ENCODE data around the gene ZNF630. TPM values are rescaled to one million over a fixed set of nuclear protein-coding genes. Genes with fewer than 3 reads are reported as not detected.
"Not testable (repeated sequence)": the region's sequence is repeated elsewhere in the genome, so short reads cannot be mapped to it uniquely, and the experiment has no call there.

ZNF630 gene
- under 1 TPM; 0.34 to 0.99 (median 0.68) TPM for total RNA-seq
- polyA plus RNA-seq: under 1 TPM; 0.26 to 0.38 (median 0.32) TPM
- long read RNA-seq, donor 1, partial matches to known transcripts: 0 of 1 reads
- long read RNA-seq, donor 1, other reads (novel, unspliced or antisense): 0 of 1 reads
- long read RNA-seq, donor 2, partial matches to known transcripts: 0 of 1 reads
- long read RNA-seq, donor 2, other reads (novel, unspliced or antisense): 0 of 1 reads

GRCh38 chrX:48071064-48071985 is at the start of gene ZNF630:
ZNF630 (minus strand) TSS chrX:48071640; CDS start chrX:48066886, 4,754 bp downstream.
- WGBS, 3 donors: 0 to 40% (median 0%) methylated on average over 39 to 48 of the region's 48 CpGs
- intact Hi-C loops (cut with DNase I): loop anchor here in 1 of 2 donors (10.0 kb wide), 1 partner anchor 403 kb away; the partner anchor contains the start of genes FTSJ1 and SLC38A5
- H3K36me3 ChIP-seq (ENCODE audit: insufficient read depth in 1 of 2, low read depth in 1 of 2): no peaks in the 10 kb centered on the region

GRCh38 chrX:48107717-48108116 is 36.3 kb upstream of the ZNF630 start:
- 69 to 86% (median 72%) methylated on average over 4 to 6 of the region's 6 CpGs for WGBS, 3 donors
- no peak for DNase-seq
- H3K36me3 ChIP-seq (ENCODE audit: insufficient read depth in 1 of 2, low read depth in 1 of 2): no peaks in the 10 kb centered on the region
- no peaks in the 10 kb centered on the region for H3K9me3 ChIP-seq
- H3K27ac ChIP-seq: no peak overlapping the region
- intact Hi-C loops (cut with DNase I): no loop called here
- no peaks in the 10 kb centered on the region for H3K27me3 ChIP-seq (ENCODE audit: insufficient read depth in 3 of 3, low read length in 2 of 3)
- no peaks in the 10 kb centered on the region for H3K4me1 ChIP-seq
- ATAC-seq: no peak
- no peak for TF ChIP-seq CTCF (IDR thresholded peaks at IDR 0.05)
- H3K4me3 ChIP-seq: no peak overlapping the region

More at GRCh38 chrX:48071064-48071985, at the start of gene ZNF630:
- no peaks in the 10 kb centered on the region for H3K4me1 ChIP-seq
- H3K9me3 ChIP-seq: no peaks in the 10 kb centered on the region
- peak within 1 kb of the TSS; percentile 76 for H3K4me3 ChIP-seq
- H3K27me3 ChIP-seq (ENCODE audit: insufficient read depth in 3 of 3, low read length in 2 of 3): no peaks in the 10 kb centered on the region
- ATAC-seq (peak; percentile 84 to 96 (median 93)), DNase-seq (peak; percentile 61 to 74)
- peak within 1 kb of the TSS; percentile 73 for H3K27ac ChIP-seq
- no peak for TF ChIP-seq CTCF (IDR thresholded peaks at IDR 0.05)

GRCh38 chrX:48102874-48103374 is 31.5 kb upstream of the ZNF630 start:
- intact Hi-C loops (cut with DNase I): no loop called here
- WGBS, 3 donors: 86 to 91% (median 90%) methylated on average over 6 of the region's 6 CpGs

GRCh38 chrX:48101443-48101842 is 30.0 kb upstream of the ZNF630 start:
- ATAC-seq (no peak), DNase-seq (no peak)
- Histone ChIP-seq H3K27me3 (ENCODE audit: insufficient read depth in 3 of 3, low read length in 2 of 3) (no peaks in the 10 kb centered on the region), H3K4me3 (no peak overlapping the region), H3K36me3 (ENCODE audit: insufficient read depth in 1 of 2, low read depth in 1 of 2) (no peaks in the 10 kb centered on the region), H3K27ac (no peak overlapping the region), H3K9me3 (no peaks in the 10 kb centered on the region), H3K4me1 (no peaks in the 10 kb centered on the region)
- intact Hi-C loops (cut with DNase I): no loop called here
- 82 to 91% (median 85%) methylated on average over 3 of the region's 3 CpGs for WGBS, 3 donors
- TF ChIP-seq CTCF (IDR thresholded peaks at IDR 0.05): no peak

More at GRCh38 chrX:48102874-48103374, 31.5 kb upstream of the ZNF630 start:
- ATAC-seq (no peak), DNase-seq (no peak)
- no peaks in the 10 kb centered on the region for H3K36me3 ChIP-seq (ENCODE audit: insufficient read depth in 1 of 2, low read depth in 1 of 2)
- no peaks in the 10 kb centered on the region for H3K4me1 ChIP-seq
- no peaks in the 10 kb centered on the region for H3K27me3 ChIP-seq (ENCODE audit: insufficient read depth in 3 of 3, low read length in 2 of 3)
- H3K27ac ChIP-seq: no peak overlapping the region
- H3K4me3 ChIP-seq: no peak overlapping the region
- no peak for TF ChIP-seq CTCF (IDR thresholded peaks at IDR 0.05)
- H3K9me3 ChIP-seq: no peaks in the 10 kb centered on the region

- H3K4me3 ChIP-seq; H3K27ac ChIP-seq; intact Hi-C loops (cut with DNase I); H3K9me3 ChIP-seq; H3K36me3 ChIP-seq (ENCODE audit: insufficient read depth in 1 of 2, low read depth in 1 of 2); H3K4me1 ChIP-seq; H3K27me3 ChIP-seq (ENCODE audit: insufficient read depth in 3 of 3, low read length in 2 of 3); DNase-seq; ATAC-seq: not testable (repeated sequence)
- 49 to 82% (median 76%) methylated on average over 3 of the region's 3 CpGs for WGBS, 3 donors
Measured at GRCh38 chrX:48092558-48092957, 21.1 kb upstream of the ZNF630 start.

Measured in psoas muscle (tissue), 8 donors.